WTC11 (cell line): ENCODE data around the gene ANKRD2.

Experiments used
- AFF4 ChIP-seq: sonication (generic); formaldehyde crosslinking; IDR thresholded peaks from 2 replicates; pipeline ENCODE4 v1.8.1; 2023; ENCODE audit warnings: mild to moderate bottlenecking, missing genetic modification reagents, borderline replicate concordance
- ATF6 ChIP-seq: sonication (generic); formaldehyde crosslinking; IDR thresholded peaks from 2 replicates; pipeline ENCODE4 v1.8.1; 2023; ENCODE audit warnings: mild to moderate bottlenecking, missing genetic modification reagents
- CTCF ChIP-seq: fragments of 200-600 bp; IDR thresholded peaks from 2 replicates; pipeline ENCODE4 v1.8.0; 2022; ENCODE audit warnings: antibody characterized with exemption
- E2F4 ChIP-seq: sonication (generic); formaldehyde crosslinking; IDR thresholded peaks from 2 replicates; pipeline ENCODE4 v1.8.1; 2022; ENCODE audit warnings: low read depth, mild to moderate bottlenecking, moderate library complexity, missing genetic modification reagents, borderline replicate concordance
- FOXP1 ChIP-seq: sonication (generic); formaldehyde crosslinking; IDR thresholded peaks from 2 replicates; pipeline ENCODE4 v1.8.0; 2022; ENCODE audit warnings: missing genetic modification reagents, mild to moderate bottlenecking, moderate library complexity, borderline replicate concordance
- NFYB ChIP-seq: sonication (generic); formaldehyde crosslinking; conservative IDR thresholded peaks from 2 replicates; pipeline ENCODE4 v1.8.0; 2022; ENCODE audit warnings: low read depth, missing genetic modification reagents
- USF2 ChIP-seq: sonication (generic); formaldehyde crosslinking; IDR thresholded peaks from 2 replicates; pipeline ENCODE4 v1.8.1; 2023; ENCODE audit warnings: mild to moderate bottlenecking, missing genetic modification reagents, moderate library complexity
- ZNF232 ChIP-seq: sonication (generic); formaldehyde crosslinking; IDR thresholded peaks from 2 replicates; pipeline ENCODE4 v1.8.0; 2022; ENCODE audit warnings: mild to moderate bottlenecking, missing genetic modification reagents
- ZNF281 ChIP-seq: sonication (generic); formaldehyde crosslinking; IDR thresholded peaks from 2 replicates; pipeline ENCODE4 v1.8.0; 2023; ENCODE audit warnings: mild to moderate bottlenecking, missing genetic modification reagents
- TF ChIP-seq, protein P1 (sequence below): sonication (generic); formaldehyde crosslinking; IDR thresholded peaks from 2 replicates; pipeline ENCODE4 v1.8.1; 2022; ENCODE audit warnings: mild to moderate bottlenecking, moderate library complexity, missing genetic modification reagents

GRCh38 chr10:97547271-97547600 lies 25.3 kb upstream of the ANKRD2 start:
- TF ChIP-seq E2F4 (no peak), ZNF232 (CRISPR knock-in tag) (no peak), USF2 (CRISPR knock-in tag) (no peak), CTCF (no peak), FOXP1 (CRISPR knock-in tag) (no peak), ZNF281 (CRISPR knock-in tag) (no peak), AFF4 (CRISPR knock-in tag) (no peak), ATF6 (CRISPR knock-in tag) (no peak), NFYB (CRISPR knock-in tag) (no peak)
- TF ChIP-seq, protein P1, sequence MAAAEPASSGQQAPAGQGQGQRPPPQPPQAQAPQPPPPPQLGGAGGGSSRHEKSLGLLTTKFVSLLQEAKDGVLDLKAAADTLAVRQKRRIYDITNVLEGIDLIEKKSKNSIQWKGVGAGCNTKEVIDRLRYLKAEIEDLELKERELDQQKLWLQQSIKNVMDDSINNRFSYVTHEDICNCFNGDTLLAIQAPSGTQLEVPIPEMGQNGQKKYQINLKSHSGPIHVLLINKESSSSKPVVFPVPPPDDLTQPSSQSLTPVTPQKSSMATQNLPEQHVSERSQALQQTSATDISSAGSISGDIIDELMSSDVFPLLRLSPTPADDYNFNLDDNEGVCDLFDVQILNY (CRISPR knock-in tag), result no peak
